SK-N-SH treated with all-trans-retinoic acid at 6 μM for 48 hours (cell line): Measurements from ENCODE around the gene MBNL2.
A peak's percentile ranks its signal among the peaks of the same experiment; 100 is the strongest.

Source experiments
- ATAC-seq: fragments of 200-7000 bp; cut with Tn5 transposase; 3 replicates; pipeline ENCODE4 v1.9.1; 2020; ENCODE audit warnings: mild to moderate bottlenecking, moderate library complexity
- ARNTL ChIP-seq: fragments of 450-650 bp; formaldehyde crosslinking; IDR thresholded peaks from 2 replicates; pipeline ENCODE4 v1.5.0; 2020; ENCODE audit warnings: low read depth, mild to moderate bottlenecking, moderate library complexity, borderline replicate concordance
- BACH2 ChIP-seq: fragments of 250-450 bp; sonication (Bioruptor Pico); IDR thresholded peaks from 2 replicates; pipeline ENCODE4 v1.9.0; 2021; ENCODE audit warnings: mild to moderate bottlenecking, borderline replicate concordance
- CREB5 ChIP-seq: fragments of 250-450 bp; sonication (Bioruptor Pico); IDR thresholded peaks from 2 replicates; pipeline ENCODE4 v1.5.1; 2020; ENCODE audit warnings: low read depth, mild to moderate bottlenecking, moderate library complexity
- CSRNP3 ChIP-seq: fragments of 250-450 bp; sonication (Bioruptor Pico); IDR thresholded peaks from 2 replicates; pipeline ENCODE4 v1.5.1; 2021; ENCODE audit warnings: mild to moderate bottlenecking, moderate library complexity
- ESRRG ChIP-seq: fragments of 250-450 bp; sonication (Bioruptor Pico); IDR thresholded peaks from 2 replicates; pipeline ENCODE4 v1.6.1; 2021; ENCODE audit warnings: mild to moderate bottlenecking
- GLIS3 ChIP-seq: fragments of 250-450 bp; sonication (Bioruptor Pico); IDR thresholded peaks from 2 replicates; pipeline ENCODE4 v1.5.0; 2020; ENCODE audit warnings: mild to moderate bottlenecking, moderate library complexity
- OSR1 ChIP-seq: fragments of 250-450 bp; sonication (Bioruptor Pico); IDR thresholded peaks from 2 replicates; pipeline ENCODE4 v1.8.0; 2022; ENCODE audit warnings: moderate library complexity, mild to moderate bottlenecking, inconsistent platforms
- PATZ1 ChIP-seq: fragments of 250-450 bp; sonication (Bioruptor Pico); IDR thresholded peaks from 2 replicates; pipeline ENCODE4 v1.8.0; 2020; ENCODE audit warnings: mild to moderate bottlenecking, moderate library complexity, borderline replicate concordance
- POU6F1 ChIP-seq: fragments of 250-450 bp; sonication (Bioruptor Pico); IDR thresholded peaks from 2 replicates; pipeline ENCODE4 v1.8.0; 2021; ENCODE audit warnings: low read depth, mild to moderate bottlenecking, moderate library complexity, borderline replicate concordance
- PPARA ChIP-seq: fragments of 250-450 bp; sonication (Bioruptor Pico); IDR thresholded peaks from 2 replicates; pipeline ENCODE4 v1.5.0; 2020; ENCODE audit warnings: mild to moderate bottlenecking, borderline replicate concordance
- RARB ChIP-seq: fragments of 250-450 bp; sonication (Bioruptor Pico); IDR thresholded peaks from 2 replicates; pipeline ENCODE4 v1.8.0; 2021; ENCODE audit warnings: mild to moderate bottlenecking, moderate library complexity
- SNAI2 ChIP-seq: fragments of 250-450 bp; sonication (Bioruptor Pico); IDR thresholded peaks from 2 replicates; pipeline ENCODE4 v1.5.0; 2020; ENCODE audit warnings: mild to moderate bottlenecking, moderate library complexity
- TCF4 ChIP-seq: fragments of 250-450 bp; sonication (Bioruptor Pico); IDR thresholded peaks from 2 replicates; pipeline ENCODE4 v1.8.0; 2021; ENCODE audit warnings: mild to moderate bottlenecking, moderate library complexity, borderline replicate concordance
- TOX ChIP-seq: fragments of 250-450 bp; sonication (Bioruptor Pico); IDR thresholded peaks from 2 replicates; pipeline ENCODE4 v1.8.0; 2021; ENCODE audit warnings: mild to moderate bottlenecking, moderate library complexity, borderline replicate concordance
- TSHZ2 ChIP-seq: fragments of 250-450 bp; sonication (Bioruptor Pico); IDR thresholded peaks from 2 replicates; pipeline ENCODE4 v1.5.0; 2020; ENCODE audit warnings: mild to moderate bottlenecking, moderate library complexity
- ZFP3 ChIP-seq: fragments of 250-450 bp; sonication (Bioruptor Pico); IDR thresholded peaks from 2 replicates; pipeline ENCODE4 v1.5.0; 2020; ENCODE audit warnings: mild to moderate bottlenecking, moderate library complexity
- ZFP30 ChIP-seq: fragments of 450-650 bp; formaldehyde crosslinking; IDR thresholded peaks from 2 replicates; pipeline ENCODE4 v1.5.0; 2022; ENCODE audit warnings: mild to moderate bottlenecking, moderate library complexity
- ZNF565 ChIP-seq: fragments of 450-650 bp; formaldehyde crosslinking; conservative IDR thresholded peaks from 2 replicates; pipeline ENCODE4 v1.5.0; 2020; ENCODE audit warnings: low read depth, mild to moderate bottlenecking, moderate library complexity
- ZNF8 ChIP-seq: fragments of 450-650 bp; formaldehyde crosslinking; IDR thresholded peaks from 2 replicates; pipeline ENCODE4 v1.5.0; 2020; ENCODE audit warnings: mild to moderate bottlenecking, moderate library complexity

MBNL2 gene

GRCh38 chr13:97344265-97345175 is 122.4 kb downstream of the MBNL2 start:
- no peak for TF ChIP-seq ZFP3
- no peak for TF ChIP-seq PPARA (CRISPR knock-in tag)
- peak; percentile 40; the same call in 1 of the 2 replicates for TF ChIP-seq TCF4 (CRISPR knock-in tag)
- TF ChIP-seq ZNF8 = no peak
- TF ChIP-seq CSRNP3 = no peak
- TF ChIP-seq ZNF565 = no peak
- TF ChIP-seq BACH2 = no peak
- no peak for TF ChIP-seq ZFP30 (CRISPR knock-in tag)
- TF ChIP-seq, all 23 proteins: peak for 1
- ATAC-seq = peak; percentile 71

- ATAC-seq = no peak
- no peak for TF ChIP-seq BACH2
- no peak for TF ChIP-seq ZNF565
- no peak for TF ChIP-seq ESRRG (CRISPR knock-in tag)
- TF ChIP-seq TOX (CRISPR knock-in tag) = no peak
- TF ChIP-seq, all 23 proteins: peak for 0
Measured at GRCh38 chr13:97346097-97346496, 124.0 kb downstream of the MBNL2 start.

- no peak for TF ChIP-seq BACH2
- no peak for TF ChIP-seq TCF4 (CRISPR knock-in tag)
- TF ChIP-seq ARNTL (CRISPR knock-in tag) = no peak
- TF ChIP-seq TOX (CRISPR knock-in tag) = no peak
- no peak for TF ChIP-seq PATZ1 (CRISPR knock-in tag)
- TF ChIP-seq ZNF565 = no peak
- no peak for TF ChIP-seq ZFP3
- TF ChIP-seq POU6F1 (CRISPR knock-in tag) = no peak
- no peak for TF ChIP-seq RARB
- TF ChIP-seq ESRRG (CRISPR knock-in tag) = no peak
- TF ChIP-seq ZFP30 (CRISPR knock-in tag) = no peak
- no peak for TF ChIP-seq CREB5 (CRISPR knock-in tag)
- TF ChIP-seq CSRNP3 = no peak
- no peak for TF ChIP-seq OSR1 (CRISPR knock-in tag)
- TF ChIP-seq ZNF8 = no peak
- no peak for TF ChIP-seq PPARA (CRISPR knock-in tag)
- no peak for TF ChIP-seq TSHZ2 (CRISPR knock-in tag)
- TF ChIP-seq GLIS3 = no peak
- no peak for TF ChIP-seq SNAI2 (CRISPR knock-in tag)
- TF ChIP-seq, all 23 proteins: peak for 0
- no peak for ATAC-seq
Measured at GRCh38 chr13:97346561-97347254, 124.6 kb downstream of the MBNL2 start.
